H9 (cell line): ENCODE results near the gene SRBD1. TPM values are rescaled to one million over a fixed set of nuclear protein-coding genes. Genes with fewer than 3 reads are reported as not detected.

Experiments used
- DNase-seq: peaks from one replicate; pipeline ENCODE4 v3.0.0-alpha.2; 2017
- H2AFZ ChIP-seq: one replicate; pipeline ENCODE4 v1.6.1; 2013; ENCODE audit warnings: mild to moderate bottlenecking, low read length, control low read depth, moderate library complexity
- H2AK5ac ChIP-seq: 2 replicates; pipeline ENCODE4 v1.6.1; 2013; ENCODE audit warnings: low read length, control low read depth, mixed read lengths; ENCODE audit not compliant: insufficient read length
- H2BK120ac ChIP-seq: one replicate; pipeline ENCODE4 v1.6.1; 2013; ENCODE audit warnings: low read depth, mild to moderate bottlenecking, low read length, control low read depth, inconsistent platforms; ENCODE audit not compliant: poor library complexity, severe bottlenecking
- H2BK12ac ChIP-seq: 2 replicates; pipeline ENCODE4 v1.6.1; 2013; ENCODE audit warnings: low read length, control low read depth, mixed read lengths, low read depth; ENCODE audit not compliant: insufficient read length
- H2BK15ac ChIP-seq: 2 replicates; pipeline ENCODE4 v1.6.1; 2013; ENCODE audit warnings: low read depth, low read length, control low read depth
- H2BK20ac ChIP-seq: one replicate; pipeline ENCODE4 v1.6.1; 2013; ENCODE audit warnings: low read depth, mild to moderate bottlenecking, low read length, control low read depth, inconsistent platforms; ENCODE audit not compliant: poor library complexity, severe bottlenecking
- H2BK5ac ChIP-seq: 2 replicates; pipeline ENCODE4 v1.6.1; 2013; ENCODE audit warnings: low read length, control low read depth, mixed read lengths; ENCODE audit not compliant: insufficient read length
- H3K14ac ChIP-seq: 2 replicates; pipeline ENCODE4 v1.6.1; 2013; ENCODE audit warnings: low read length, control low read depth; ENCODE audit not compliant: insufficient read depth
- H3K18ac ChIP-seq: 2 replicates; pipeline ENCODE4 v1.6.1; 2013; ENCODE audit warnings: low read depth, mild to moderate bottlenecking, mixed read lengths, low read length, control low read depth; ENCODE audit not compliant: insufficient read length
- H3K23ac ChIP-seq: 2 replicates; pipeline ENCODE4 v1.6.1; 2013; ENCODE audit warnings: low read length, control low read depth, mixed read lengths, low read depth; ENCODE audit not compliant: insufficient read length
- H3K23me2 ChIP-seq: 2 replicates; pipeline ENCODE4 v1.6.1; 2013; ENCODE audit warnings: low read depth, mild to moderate bottlenecking, mixed read lengths, low read length, control low read depth; ENCODE audit not compliant: insufficient read length, poor library complexity, severe bottlenecking
- H3K27ac ChIP-seq: 2 replicates; pipeline ENCODE4 v1.5.1; 2013; ENCODE audit warnings: low read length, control low read depth, mixed read lengths, low read depth; ENCODE audit not compliant: insufficient read length
- H3K27me3 ChIP-seq: 2 replicates; pipeline ENCODE4 v1.6.1; 2013; ENCODE audit warnings: low read length, control low read depth, inconsistent platforms; ENCODE audit not compliant: insufficient read depth
- H3K4ac ChIP-seq: 2 replicates; pipeline ENCODE4 v1.6.1; 2013; ENCODE audit warnings: low read depth, mild to moderate bottlenecking, control low read depth, inconsistent platforms, low read length, moderate library complexity
- H3K4me1 ChIP-seq: 2 replicates; pipeline ENCODE4 v1.6.1; 2013; ENCODE audit warnings: low read length, control low read depth, inconsistent platforms; ENCODE audit not compliant: insufficient read depth
- H3K4me2 ChIP-seq: 2 replicates; pipeline ENCODE4 v1.6.1; 2013; ENCODE audit warnings: low read length, control low read depth, mixed read lengths; ENCODE audit not compliant: insufficient read length, insufficient read depth
- H3K56ac ChIP-seq: 2 replicates; pipeline ENCODE4 v1.6.1; 2013; ENCODE audit warnings: low read depth, mild to moderate bottlenecking, mixed read lengths, low read length, control low read depth; ENCODE audit not compliant: insufficient read length
- H3K79me1 ChIP-seq: 2 replicates; pipeline ENCODE4 v1.6.1; 2013; ENCODE audit warnings: low read depth, mild to moderate bottlenecking, moderate library complexity, low read length, control low read depth, inconsistent platforms; ENCODE audit not compliant: insufficient read depth, poor library complexity, severe bottlenecking
- H3K79me2 ChIP-seq: 2 replicates; pipeline ENCODE4 v1.6.1; 2013; ENCODE audit warnings: low read length, control low read depth, inconsistent platforms; ENCODE audit not compliant: insufficient read depth
- H3K9ac ChIP-seq: 2 replicates; pipeline ENCODE4 v1.6.1; 2013; ENCODE audit warnings: low read length, control low read depth, mixed read lengths; ENCODE audit not compliant: insufficient read length; ENCODE audit errors: extremely low read depth
- H3K9me3 ChIP-seq: one replicate; pipeline ENCODE4 v1.6.1; 2013; ENCODE audit warnings: low read depth, low read length, inconsistent platforms; ENCODE audit not compliant: control insufficient read depth
- H3T11ph ChIP-seq: one replicate; pipeline ENCODE4 v1.6.1; 2013; ENCODE audit warnings: mild to moderate bottlenecking, low read length, control low read depth, inconsistent platforms
- H4K20me1 ChIP-seq: one replicate; pipeline ENCODE4 v1.6.1; 2013; ENCODE audit not compliant: control insufficient read depth, insufficient read length, insufficient read depth
- H4K5ac ChIP-seq: 2 replicates; pipeline ENCODE4 v1.6.1; 2013; ENCODE audit warnings: low read depth, mild to moderate bottlenecking, mixed read lengths, low read length, control low read depth; ENCODE audit not compliant: insufficient read length
- H4K8ac ChIP-seq: replicated peaks from 2 replicates; pipeline ENCODE4 v1.6.1; 2013; ENCODE audit warnings: low read length, control low read depth, mixed read lengths, low read depth; ENCODE audit not compliant: insufficient read length
- H4K91ac ChIP-seq: 2 replicates; pipeline ENCODE4 v1.6.1; 2013; ENCODE audit warnings: low read depth, mild to moderate bottlenecking, moderate library complexity, mixed read lengths, low read length, control low read depth; ENCODE audit not compliant: insufficient read length
- H3K27ac Mint-ChIP-seq, 3 experiments: 2 replicates in 2 of 3; 3 replicates in 1 of 3; pipeline ENCODE4 v1.8.0; 2020 to 2021; ENCODE audit warnings: mixed read lengths in 3 of 3, mild to moderate bottlenecking in 1 of 3, moderate library complexity in 1 of 3
- H3K27me3 Mint-ChIP-seq: 2 replicates; pipeline ENCODE4 v1.8.0; 2021; ENCODE audit warnings: low read depth, mild to moderate bottlenecking, moderate library complexity, mixed read lengths
- H3K36me3 Mint-ChIP-seq, 3 experiments: 2 replicates in 2 of 3; 3 replicates in 1 of 3; pipeline ENCODE4 v1.8.0; 2020 to 2021; ENCODE audit warnings: low read depth in 3 of 3, mixed read lengths in 3 of 3; ENCODE audit not compliant: insufficient read depth in 1 of 3
- H3K4me1 Mint-ChIP-seq, 2 experiments: 2 replicates each; pipeline ENCODE4 v1.8.0; 2020; ENCODE audit warnings: mixed read lengths in 2 of 2
- H3K4me3 Mint-ChIP-seq, 2 experiments: 2 replicates in 1 of 2; 3 replicates in 1 of 2; pipeline ENCODE4 v1.8.0; 2020 to 2021; ENCODE audit warnings: mild to moderate bottlenecking in 2 of 2, mixed read lengths in 2 of 2, moderate library complexity in 1 of 2
- H3K9me3 Mint-ChIP-seq, 2 experiments: 2 replicates in 1 of 2; 3 replicates in 1 of 2; pipeline ENCODE4 v1.8.0; 2020; ENCODE audit warnings: mild to moderate bottlenecking in 2 of 2, mixed read lengths in 2 of 2, moderate library complexity in 1 of 2
- WGBS: extraction: QIAGEN DNeasy Blood & Tissue Kit; methylation state at CpG from one replicate; pipeline ENCODE4 v1.1.7; 2013; ENCODE audit warnings: missing lambda C conversion rate, low lambda C conversion rate, mixed read lengths; ENCODE audit not compliant: insufficient read length; ENCODE audit errors: extremely low coverage; 5-methylcytosine and 5-hydroxymethylcytosine counted together
- total RNA-seq: library from RNA; stranded (reverse); gene quantifications from 2 replicates; pipeline ENCODE4 v1.2.1, GENCODE V29; 2021
- TF ChIP-seq, protein P1 (sequence below): fragments of 200-600 bp; sonication (generic); conservative IDR thresholded peaks from 3 replicates; pipeline ENCODE4 v1.8.0; 2021; ENCODE audit warnings: antibody characterized with exemption, mild to moderate bottlenecking

The SRBD1 gene
- total RNA-seq, 1 experiment from 2014 or later, result 18.3 TPM

DNA sequence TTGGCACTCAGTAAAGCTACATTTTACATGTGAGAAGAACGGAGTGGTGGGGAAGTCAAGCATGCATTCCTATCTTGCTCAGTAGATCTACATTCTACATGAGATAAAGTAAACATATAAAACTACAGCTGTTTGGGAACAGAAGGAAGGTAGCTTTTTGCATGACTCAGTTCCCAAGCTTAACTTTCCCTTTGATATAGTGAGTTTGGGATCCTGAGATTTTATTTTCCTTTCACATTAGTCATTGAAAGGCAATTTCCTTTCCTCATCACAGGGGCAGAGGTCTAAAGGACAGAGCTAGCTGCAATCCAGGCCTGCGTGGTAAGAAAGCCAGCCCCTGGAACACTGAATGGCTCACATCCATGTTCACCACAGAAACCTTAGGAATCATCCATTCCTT is 257.2 kb downstream of the SRBD1 start:
- Histone ChIP-seq H2BK20ac (no peak overlapping the region), H3K56ac (no peak overlapping the region), H3K9ac (no peak overlapping the region), H3K9me3 (no peaks in the 10 kb centered on the region), H3K4ac (no peak overlapping the region), H3K27ac (no peak overlapping the region), H3K23ac (no peak overlapping the region), H2BK12ac (no peak overlapping the region), H3K27me3 (no peaks in the 10 kb centered on the region), H3K23me2 (no peaks in the 10 kb centered on the region), H3K14ac (no peak overlapping the region), H2BK15ac (no peak overlapping the region), H3K18ac (no peak overlapping the region), H2BK5ac (no peak overlapping the region), H4K20me1 (no peaks in the 10 kb centered on the region), H3K4me2 (no peak overlapping the region), H4K8ac (no peak overlapping the region), H3T11ph (no peak overlapping the region), H4K5ac (no peak overlapping the region), H2AFZ (no peak overlapping the region), H3K79me1 (no peaks in the 10 kb centered on the region), H4K91ac (no peak overlapping the region), H3K79me2 (no peaks in the 10 kb centered on the region), H2AK5ac (no peak overlapping the region), H3K4me1 (no peaks in the 10 kb centered on the region; the same call in 1 of the 2 replicates), H2BK120ac (no peak overlapping the region)
- H3K4me3 Mint-ChIP-seq, result no peak overlapping the region
- H3K27ac Mint-ChIP-seq, result no peak overlapping the region
- no peak for DNase-seq
- H3K4me1 Mint-ChIP-seq, result peaks cover 5 to 19% of the 10 kb centered on the region in 2 experiments; a peak in 3 of 4 replicates
- no CpG with 5 or more reads among the region's 2 CpGs for WGBS
- TF ChIP-seq, protein P1, sequence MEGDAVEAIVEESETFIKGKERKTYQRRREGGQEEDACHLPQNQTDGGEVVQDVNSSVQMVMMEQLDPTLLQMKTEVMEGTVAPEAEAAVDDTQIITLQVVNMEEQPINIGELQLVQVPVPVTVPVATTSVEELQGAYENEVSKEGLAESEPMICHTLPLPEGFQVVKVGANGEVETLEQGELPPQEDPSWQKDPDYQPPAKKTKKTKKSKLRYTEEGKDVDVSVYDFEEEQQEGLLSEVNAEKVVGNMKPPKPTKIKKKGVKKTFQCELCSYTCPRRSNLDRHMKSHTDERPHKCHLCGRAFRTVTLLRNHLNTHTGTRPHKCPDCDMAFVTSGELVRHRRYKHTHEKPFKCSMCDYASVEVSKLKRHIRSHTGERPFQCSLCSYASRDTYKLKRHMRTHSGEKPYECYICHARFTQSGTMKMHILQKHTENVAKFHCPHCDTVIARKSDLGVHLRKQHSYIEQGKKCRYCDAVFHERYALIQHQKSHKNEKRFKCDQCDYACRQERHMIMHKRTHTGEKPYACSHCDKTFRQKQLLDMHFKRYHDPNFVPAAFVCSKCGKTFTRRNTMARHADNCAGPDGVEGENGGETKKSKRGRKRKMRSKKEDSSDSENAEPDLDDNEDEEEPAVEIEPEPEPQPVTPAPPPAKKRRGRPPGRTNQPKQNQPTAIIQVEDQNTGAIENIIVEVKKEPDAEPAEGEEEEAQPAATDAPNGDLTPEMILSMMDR, result no peak
- no peaks in the 10 kb centered on the region for H3K9me3 Mint-ChIP-seq
- no peaks in the 10 kb centered on the region; a peak in 1 of 7 replicates for H3K36me3 Mint-ChIP-seq
- peaks cover 2% of the 10 kb centered on the region; the same call in 1 of the 2 replicates for H3K27me3 Mint-ChIP-seq
